CD4-positive, alpha-beta memory T cell (primary cell): ENCODE measurements around the gene PRAMEF2. TPM values are rescaled to one million over a fixed set of nuclear protein-coding genes. Genes with fewer than 3 reads are reported as not detected.
"Not testable (repeated sequence)": the region's sequence is repeated elsewhere in the genome, so short reads cannot be mapped to it uniquely, and the experiment has no call there.

Experiments
- CTCF ChIA-PET: fragments of 350-600 bp; sonication (Branson Sonifier 250); formaldehyde crosslinking; loops from one replicate; lab custom pipeline; 2021; ENCODE audit warnings: inconsistent platforms; ENCODE audit not compliant: partially characterized antibody; lab: Charles Lee
- POLR2A ChIA-PET: fragments of 350-600 bp; sonication (Branson Sonifier 250); formaldehyde crosslinking; loops from one replicate; lab custom pipeline; 2021; ENCODE audit not compliant: partially characterized antibody; lab: Charles Lee
- DNase-seq, 5 donors: peaks; one replicate each; pipeline versions ENCODE4 v3.0.0 to v3.0.0-alpha.2; 2020 to 2022; ENCODE audit warnings: mixed read lengths in 1 of 5
- H3K27ac ChIP-seq: one replicate; pipeline ENCODE4 v1.7.0; 2013; ENCODE audit warnings: low read depth, low read length
- H3K27me3 ChIP-seq: 2 replicates; pipeline ENCODE4 v1.7.0; 2013; ENCODE audit warnings: mild to moderate bottlenecking, low read length, moderate library complexity; ENCODE audit not compliant: insufficient read depth
- H3K36me3 ChIP-seq: 2 replicates; pipeline ENCODE4 v1.7.0; 2013; ENCODE audit warnings: mild to moderate bottlenecking, low read length, moderate library complexity; ENCODE audit not compliant: insufficient read depth
- H3K4me1 ChIP-seq: 2 replicates; pipeline ENCODE4 v1.7.0; 2013; ENCODE audit warnings: mild to moderate bottlenecking, low read length, moderate library complexity; ENCODE audit not compliant: insufficient read depth
- H3K4me3 ChIP-seq, 2 donors: one replicate each; pipeline ENCODE4 v1.7.0; 2013; ENCODE audit warnings: low read length in 2 of 2, mild to moderate bottlenecking in 1 of 2
- H3K9me3 ChIP-seq, 2 donors: one replicate each; pipeline ENCODE4 v1.7.0; 2013; ENCODE audit warnings: low read length in 2 of 2, control low read depth in 1 of 2; ENCODE audit not compliant: control insufficient read depth in 1 of 2
- H3K27ac Mint-ChIP-seq, 7 donors: one replicate each; pipeline ENCODE4 v1.8.0; 2020 to 2021; ENCODE audit warnings: mixed read lengths in 7 of 7, mild to moderate bottlenecking in 6 of 7, inconsistent platforms in 3 of 7, moderate library complexity in 3 of 7
- H3K27me3 Mint-ChIP-seq, 2 donors: one replicate each; pipeline ENCODE4 v1.8.0; 2020 to 2021; ENCODE audit warnings: mixed read lengths in 2 of 2
- H3K36me3 Mint-ChIP-seq, 2 donors: one replicate each; pipeline ENCODE4 v1.8.0; 2020 to 2021; ENCODE audit warnings: mixed read lengths in 2 of 2, inconsistent platforms in 1 of 2, mild to moderate bottlenecking in 1 of 2
- H3K4me1 Mint-ChIP-seq, 4 donors: one replicate each; pipeline ENCODE4 v1.8.0; 2020 to 2021; ENCODE audit warnings: mixed read lengths in 4 of 4, mild to moderate bottlenecking in 1 of 4
- H3K4me3 Mint-ChIP-seq, 8 donors: one replicate each; pipeline ENCODE4 v1.8.0; 2020 to 2021; ENCODE audit warnings: mixed read lengths in 8 of 8, mild to moderate bottlenecking in 7 of 8, moderate library complexity in 6 of 8, inconsistent platforms in 3 of 8
- H3K9me3 Mint-ChIP-seq, 8 donors: one replicate each; pipeline ENCODE4 v1.8.0; 2020 to 2021; ENCODE audit warnings: mixed read lengths in 8 of 8, mild to moderate bottlenecking in 5 of 8, inconsistent platforms in 3 of 8, moderate library complexity in 1 of 8
- intact Hi-C: fragments of 100-400 bp; cut with micrococcal nuclease; formaldehyde crosslinking; loops from one replicate; pipeline ENCODE4 v1.15.1; 2023
- polyA plus RNA-seq, 2 donors: library from polyadenylated mRNA; unstranded; fragments of 300-500 nt; fragmentation: Illumina TruSeq; gene quantifications; one replicate each; pipeline ENCODE4 v1.2.3, GENCODE V29; 2021
- total RNA-seq, 2 experiments: library from RNA; stranded (reverse); gene quantifications; one replicate each; pipeline ENCODE4 v1.2.3, GENCODE V29; 2021

PRAMEF2 gene
- total RNA-seq (not detected), polyA plus RNA-seq (not detected)

- H3K4me1 ChIP-seq, H3K36me3 ChIP-seq, H3K9me3 Mint-ChIP-seq, H3K27me3 Mint-ChIP-seq, H3K27me3 ChIP-seq, H3K4me1 Mint-ChIP-seq, H3K36me3 Mint-ChIP-seq, H3K9me3 ChIP-seq, POLR2A ChIA-PET, H3K4me3 Mint-ChIP-seq, H3K27ac Mint-ChIP-seq, intact Hi-C loops, H3K4me3 ChIP-seq, CTCF ChIA-PET, H3K27ac ChIP-seq, DNase-seq: not testable (repeated sequence)
Observed at GRCh38 chr1:12856786-12857185, at the start of gene PRAMEF2. Gene PRAMEF2, plus strand, starts transcription at chr1:12857086. Its CDS starts 1,924 bp downstream, at chr1:12859010.

GRCh38 chr1:12809933-12810332 lies 47.0 kb upstream of the PRAMEF2 start:
- Mint-ChIP-seq H3K4me1 (no peaks in the 10 kb centered on the region), H3K27ac (no peak overlapping the region), H3K27me3 (peaks cover 24 to 27% of the 10 kb centered on the region in 2 donors), H3K9me3 (peaks cover 2 to 18% (median 14%) of the 10 kb centered on the region in 8 donors), H3K36me3 (no peaks in the 10 kb centered on the region), H3K4me3 (no peak overlapping the region)
- Histone ChIP-seq H3K27me3 (no peaks in the 10 kb centered on the region), H3K27ac (no peak overlapping the region), H3K36me3 (no peaks in the 10 kb centered on the region), H3K9me3 (no peaks in the 10 kb centered on the region), H3K4me1 (no peaks in the 10 kb centered on the region), H3K4me3 (no peak overlapping the region)
- CTCF ChIA-PET: no interaction called here
- DNase-seq: no peak
- POLR2A ChIA-PET: no interaction called here
- intact Hi-C loops: no loop called here

GRCh38 chr1:12810691-12811408 lies 46.0 kb upstream of the PRAMEF2 start:
- Histone ChIP-seq H3K4me3 (no peak overlapping the region), H3K27me3 (no peaks in the 10 kb centered on the region), H3K27ac (no peak overlapping the region), H3K36me3 (no peaks in the 10 kb centered on the region), H3K9me3 (no peaks in the 10 kb centered on the region), H3K4me1 (no peaks in the 10 kb centered on the region)
- Mint-ChIP-seq H3K4me1 (no peaks in the 10 kb centered on the region), H3K9me3 (peaks cover 0 to 15% (median 9%) of the 10 kb centered on the region in 8 donors), H3K27me3 (peaks cover 19 to 25% of the 10 kb centered on the region in 2 donors), H3K36me3 (no peaks in the 10 kb centered on the region), H3K4me3 (no peak overlapping the region), H3K27ac (no peak overlapping the region)
- POLR2A ChIA-PET: no interaction called here
- CTCF ChIA-PET: no interaction called here
- DNase-seq: no peak
- intact Hi-C loops: no loop called here

- intact Hi-C loops: no loop called here
- CTCF ChIA-PET: no interaction called here
- peaks cover 14 to 24% of the 10 kb centered on the region in 2 donors for H3K27me3 Mint-ChIP-seq
- no peaks in the 10 kb centered on the region for H3K36me3 Mint-ChIP-seq
- H3K27ac ChIP-seq: no peak overlapping the region
- H3K9me3 Mint-ChIP-seq: peaks cover 0 to 13% (median 5%) of the 10 kb centered on the region in 8 donors
- no peak overlapping the region for H3K4me3 ChIP-seq
- H3K27ac Mint-ChIP-seq: no peak overlapping the region
- H3K4me1 Mint-ChIP-seq: no peaks in the 10 kb centered on the region
- no peak overlapping the region for H3K4me3 Mint-ChIP-seq
- H3K4me1 ChIP-seq: no peaks in the 10 kb centered on the region
- H3K27me3 ChIP-seq: no peaks in the 10 kb centered on the region
- no peaks in the 10 kb centered on the region for H3K36me3 ChIP-seq
- DNase-seq: no peak
- H3K9me3 ChIP-seq: no peaks in the 10 kb centered on the region
- POLR2A ChIA-PET: no interaction called here
Observed at GRCh38 chr1:12811409-12811784, 45.5 kb upstream of the PRAMEF2 start.

- H3K4me3 ChIP-seq, POLR2A ChIA-PET, intact Hi-C loops, H3K36me3 ChIP-seq, DNase-seq, H3K27me3 ChIP-seq, H3K4me3 Mint-ChIP-seq, H3K27ac Mint-ChIP-seq, H3K4me1 ChIP-seq, H3K27ac ChIP-seq, CTCF ChIA-PET, H3K4me1 Mint-ChIP-seq, H3K36me3 Mint-ChIP-seq, H3K9me3 ChIP-seq: not testable (repeated sequence)
- H3K27me3 Mint-ChIP-seq: peaks cover 13 to 20% of the 10 kb centered on the region in 2 donors
- H3K9me3 Mint-ChIP-seq: peaks cover 0 to 11% (median 0%) of the 10 kb centered on the region in 8 donors
Observed at GRCh38 chr1:12819061-12819460, 37.8 kb upstream of the PRAMEF2 start.

- H3K36me3 ChIP-seq, H3K27me3 ChIP-seq, H3K27me3 Mint-ChIP-seq, DNase-seq, H3K36me3 Mint-ChIP-seq, POLR2A ChIA-PET, H3K4me3 Mint-ChIP-seq, intact Hi-C loops, H3K4me3 ChIP-seq, H3K4me1 ChIP-seq, H3K9me3 ChIP-seq, CTCF ChIA-PET, H3K27ac ChIP-seq, H3K9me3 Mint-ChIP-seq, H3K4me1 Mint-ChIP-seq: not testable (repeated sequence)
- H3K27ac Mint-ChIP-seq: peak within 1 kb of the TSS in 1 of 7 donors; percentile 25
Observed at GRCh38 chr1:12831310-12831709, 25.6 kb upstream of the PRAMEF2 start, which contains the start of gene PRAMEF11. Gene PRAMEF11, minus strand, starts transcription at chr1:12831410. Its CDS starts 2,621 bp downstream, at chr1:12828789.

- intact Hi-C loops, H3K27ac ChIP-seq, H3K4me1 ChIP-seq, H3K27me3 ChIP-seq, POLR2A ChIA-PET, H3K9me3 Mint-ChIP-seq, DNase-seq, H3K36me3 ChIP-seq, H3K4me1 Mint-ChIP-seq, H3K9me3 ChIP-seq, H3K36me3 Mint-ChIP-seq, CTCF ChIA-PET, H3K4me3 Mint-ChIP-seq, H3K4me3 ChIP-seq, H3K27ac Mint-ChIP-seq: not testable (repeated sequence)
- peaks cover 9 to 10% of the 10 kb centered on the region in 2 donors for H3K27me3 Mint-ChIP-seq
Observed at GRCh38 chr1:12833251-12833650, 23.6 kb upstream of the PRAMEF2 start.
